OCI-LY7 (cell line): ENCODE measurements around the gene BMP15. TPM values are rescaled to one million over a fixed set of nuclear protein-coding genes. Genes with fewer than 3 reads are reported as not detected.

Experiments used
- BruUV-seq: library from RNA; stranded (reverse); fragments of 400-500 nt; replicated peaks from 2 replicates; lab custom pipeline; 2021; lab: Mats Ljungman, UMichigan
- CTCF ChIA-PET: fragments of 300-600 bp; sonication (Branson Sonifier 250); formaldehyde crosslinking; loops from one replicate; lab custom pipeline; 2022; ENCODE audit warnings: antibody characterized with exemption; ENCODE audit not compliant: unreplicated experiment; lab: Charles Lee
- POLR2A ChIA-PET: fragments of 300-600 bp; sonication (Branson Sonifier 250); formaldehyde crosslinking; loops from one replicate; lab custom pipeline; 2022; ENCODE audit warnings: antibody characterized with exemption; lab: Charles Lee
- DNase-seq: peaks from one replicate; pipeline ENCODE4 v3.0.0-alpha.2; 2015; ENCODE audit warnings: low spot score
- H2AFZ ChIP-seq: fragments of 200-600 bp; sonication (generic), shearing (Covaris generic); 2 replicates; pipeline ENCODE4 v1.6.1; 2014; ENCODE audit warnings: mild to moderate bottlenecking, antibody characterized with exemption, low read length, moderate library complexity
- H3K27ac ChIP-seq: fragments of 200-600 bp; sonication (generic); 2 replicates; pipeline ENCODE4 v1.5.1; 2014; ENCODE audit warnings: mixed run types, low read depth, mild to moderate bottlenecking, moderate library complexity, low read length, inconsistent platforms; ENCODE audit not compliant: poor library complexity, severe bottlenecking
- H3K36me3 ChIP-seq: fragments of 200-600 bp; sonication (generic); 2 replicates; pipeline ENCODE4 v1.6.1; 2014; ENCODE audit warnings: mild to moderate bottlenecking, antibody characterized with exemption, low read length, moderate library complexity, mixed read lengths; ENCODE audit not compliant: insufficient read depth
- H3K4me1 ChIP-seq: fragments of 200-600 bp; sonication (generic); 2 replicates; pipeline ENCODE4 v1.5.1; 2014; ENCODE audit warnings: mild to moderate bottlenecking, low read length; ENCODE audit not compliant: insufficient read depth, poor library complexity, severe bottlenecking
- H3K4me2 ChIP-seq: fragments of 200-600 bp; sonication (generic); 2 replicates; pipeline ENCODE4 v1.6.1; 2014; ENCODE audit warnings: mild to moderate bottlenecking, low read length
- H3K4me3 ChIP-seq: fragments of 200-600 bp; sonication (generic); 2 replicates; pipeline ENCODE4 v1.5.1; 2014; ENCODE audit warnings: mild to moderate bottlenecking, low read depth, low read length; ENCODE audit not compliant: poor library complexity, severe bottlenecking
- H3K79me2 ChIP-seq: fragments of 200-600 bp; sonication (generic); 2 replicates; pipeline ENCODE4 v1.6.1; 2016; ENCODE audit warnings: low read depth, mild to moderate bottlenecking, low read length, moderate library complexity, mixed read lengths; ENCODE audit not compliant: insufficient read depth
- H3K9me2 ChIP-seq: fragments of 200-600 bp; sonication (generic); 2 replicates; pipeline ENCODE4 v1.6.1; 2016; ENCODE audit warnings: mild to moderate bottlenecking, low read length, mixed read lengths; ENCODE audit not compliant: insufficient read depth
- H3K9me3 ChIP-seq: fragments of 200-600 bp; sonication (generic); 2 replicates; pipeline ENCODE4 v1.6.1; 2014; ENCODE audit warnings: mild to moderate bottlenecking, mixed run types, low read length, mixed read lengths
- H4K20me1 ChIP-seq: fragments of 200-600 bp; sonication (generic); 2 replicates; pipeline ENCODE4 v1.6.1; 2014; ENCODE audit warnings: mild to moderate bottlenecking, antibody characterized with exemption, low read length, moderate library complexity, mixed read lengths; ENCODE audit not compliant: insufficient read depth
- CTCF ChIP-seq: fragments of 200-600 bp; sonication (generic); conservative IDR thresholded peaks from 2 replicates; pipeline ENCODE4 v1.5.1; 2014; ENCODE audit warnings: mild to moderate bottlenecking, antibody characterized with exemption, low read length, moderate library complexity, mixed read lengths
- EZH2phosphoT487 ChIP-seq: fragments of 200-600 bp; sonication (generic); IDR thresholded peaks from 2 replicates; pipeline ENCODE4 v1.6.1; 2018; ENCODE audit warnings: low read depth, borderline replicate concordance, mild to moderate bottlenecking, mixed run types, antibody characterized with exemption, low read length, moderate library complexity, mixed read lengths
- intact Hi-C: fragments of 100-400 bp; cut with micrococcal nuclease; formaldehyde crosslinking; loops from one replicate; pipeline ENCODE4 v1.10.0; 2022; ENCODE audit not compliant: unreplicated experiment
- total RNA-seq, 2 experiments: library from RNA; depleted of rRNA in 1 of 2; stranded (reverse); fragments of >200 nt in 1 of 2; shearing (Covaris generic) in 1 of 2; gene quantifications; 2 replicates each; pipeline ENCODE4 v1.2.3, GENCODE V29; 2014 to 2022

BMP15 gene
- total RNA-seq, 2 experiments from 2014 or later = not detected

- ChIA-PET POLR2A (no interaction called here), CTCF (no interaction called here)
- Histone ChIP-seq H4K20me1 (no peaks in the 10 kb centered on the region), H3K9me2 (no peaks in the 10 kb centered on the region), H3K4me1 (no peaks in the 10 kb centered on the region), H3K4me2 (no peak overlapping the region), H3K79me2 (no peaks in the 10 kb centered on the region), H2AFZ (no peak overlapping the region), H3K4me3 (no peak overlapping the region), H3K27ac (no peak overlapping the region), H3K36me3 (no peaks in the 10 kb centered on the region), H3K9me3 (no peaks in the 10 kb centered on the region)
- intact Hi-C loops = no loop called here
- DNase-seq = no peak
- TF ChIP-seq EZH2phosphoT487 (no peak), CTCF (no peak)
- BruUV-seq = no TSS peak
Observed at GRCh38 chrX:50877310-50877709, 33.2 kb upstream of the BMP15 start.

- Histone ChIP-seq H3K9me3 (no peaks in the 10 kb centered on the region), H3K27ac (no peak overlapping the region), H3K4me2 (no peak overlapping the region), H3K4me3 (no peak overlapping the region), H3K79me2 (no peaks in the 10 kb centered on the region), H3K36me3 (no peaks in the 10 kb centered on the region), H3K9me2 (no peaks in the 10 kb centered on the region), H4K20me1 (no peaks in the 10 kb centered on the region), H3K4me1 (no peaks in the 10 kb centered on the region), H2AFZ (no peak overlapping the region)
- ChIA-PET CTCF (no interaction called here), POLR2A (no interaction called here)
- intact Hi-C loops = no loop called here
- no peak for TF ChIP-seq EZH2phosphoT487
- no peak for TF ChIP-seq CTCF
- DNase-seq = no peak
- no TSS peak for BruUV-seq
Observed at GRCh38 chrX:50881028-50881427, 29.5 kb upstream of the BMP15 start.

- DNase-seq = no peak
- Histone ChIP-seq H3K79me2 (no peaks in the 10 kb centered on the region), H3K27ac (no peak overlapping the region), H3K9me2 (no peaks in the 10 kb centered on the region), H3K4me1 (no peaks in the 10 kb centered on the region), H3K4me2 (no peak overlapping the region), H2AFZ (no peak overlapping the region), H3K9me3 (no peaks in the 10 kb centered on the region), H3K36me3 (no peaks in the 10 kb centered on the region), H4K20me1 (no peaks in the 10 kb centered on the region), H3K4me3 (no peak overlapping the region)
- no peak for TF ChIP-seq EZH2phosphoT487
- TF ChIP-seq CTCF = no peak
- intact Hi-C loops = no loop called here
- POLR2A ChIA-PET = no interaction called here
- CTCF ChIA-PET = no interaction called here
- no TSS peak for BruUV-seq
Observed at GRCh38 chrX:50888884-50889283, 21.7 kb upstream of the BMP15 start.
